Chondrocyte (in vitro differentiated cells): Measurements from ENCODE around the gene TTBK2. TPM values are rescaled to one million over a fixed set of nuclear protein-coding genes. Genes with fewer than 3 reads are reported as not detected.

ENCODE experiments used
- DNase-seq: peaks from one replicate; pipeline ENCODE4 v3.0.0; 2021; ENCODE audit warnings: mixed read lengths, low spot score
- H3K27ac Mint-ChIP-seq: one replicate; pipeline ENCODE4 v1.8.0; 2021; ENCODE audit warnings: mild to moderate bottlenecking, moderate library complexity, mixed read lengths; ENCODE audit not compliant: unreplicated experiment
- H3K27me3 Mint-ChIP-seq: 2 replicates; pipeline ENCODE4 v1.8.0; 2021; ENCODE audit warnings: low read depth, mixed read lengths
- H3K36me3 Mint-ChIP-seq: 2 replicates; pipeline ENCODE4 v1.8.0; 2021; ENCODE audit warnings: low read depth, mixed read lengths
- H3K4me1 Mint-ChIP-seq: 2 replicates; pipeline ENCODE4 v1.8.0; 2021; ENCODE audit warnings: low read depth, mild to moderate bottlenecking, mixed read lengths
- H3K4me3 Mint-ChIP-seq: one replicate; pipeline ENCODE4 v1.8.0; 2021; ENCODE audit warnings: mild to moderate bottlenecking, moderate library complexity, mixed read lengths; ENCODE audit not compliant: unreplicated experiment
- H3K9me3 Mint-ChIP-seq: 2 replicates; pipeline ENCODE4 v1.8.0; 2021; ENCODE audit warnings: low read depth, mixed read lengths
- total RNA-seq: library from RNA; stranded (reverse); gene quantifications from 3 replicates; pipeline ENCODE4 v1.2.1, GENCODE V29; 2021
- TF ChIP-seq, protein P1 (sequence below): fragments of 200-600 bp; sonication (generic); IDR thresholded peaks from 2 replicates; pipeline ENCODE4 v1.5.0; 2021; ENCODE audit warnings: antibody characterized with exemption, mild to moderate bottlenecking, moderate library complexity

TTBK2 gene
- total RNA-seq, 1 donor from 2014 or later: 19.7 TPM

GRCh38 chr15:42805266-42805665, 115.3 kb downstream of the TTBK2 start:
- Mint-ChIP-seq H3K27ac (no peak overlapping the region), H3K4me1 (no peaks in the 10 kb centered on the region), H3K4me3 (no peak overlapping the region), H3K36me3 (peaks cover 17% of the 10 kb centered on the region), H3K9me3 (no peaks in the 10 kb centered on the region), H3K27me3 (no peaks in the 10 kb centered on the region)
- TF ChIP-seq, protein P1, sequence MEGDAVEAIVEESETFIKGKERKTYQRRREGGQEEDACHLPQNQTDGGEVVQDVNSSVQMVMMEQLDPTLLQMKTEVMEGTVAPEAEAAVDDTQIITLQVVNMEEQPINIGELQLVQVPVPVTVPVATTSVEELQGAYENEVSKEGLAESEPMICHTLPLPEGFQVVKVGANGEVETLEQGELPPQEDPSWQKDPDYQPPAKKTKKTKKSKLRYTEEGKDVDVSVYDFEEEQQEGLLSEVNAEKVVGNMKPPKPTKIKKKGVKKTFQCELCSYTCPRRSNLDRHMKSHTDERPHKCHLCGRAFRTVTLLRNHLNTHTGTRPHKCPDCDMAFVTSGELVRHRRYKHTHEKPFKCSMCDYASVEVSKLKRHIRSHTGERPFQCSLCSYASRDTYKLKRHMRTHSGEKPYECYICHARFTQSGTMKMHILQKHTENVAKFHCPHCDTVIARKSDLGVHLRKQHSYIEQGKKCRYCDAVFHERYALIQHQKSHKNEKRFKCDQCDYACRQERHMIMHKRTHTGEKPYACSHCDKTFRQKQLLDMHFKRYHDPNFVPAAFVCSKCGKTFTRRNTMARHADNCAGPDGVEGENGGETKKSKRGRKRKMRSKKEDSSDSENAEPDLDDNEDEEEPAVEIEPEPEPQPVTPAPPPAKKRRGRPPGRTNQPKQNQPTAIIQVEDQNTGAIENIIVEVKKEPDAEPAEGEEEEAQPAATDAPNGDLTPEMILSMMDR: no peak
- no peak for DNase-seq

- no peak for DNase-seq
- Mint-ChIP-seq H3K36me3 (peaks cover 17% of the 10 kb centered on the region), H3K4me1 (no peaks in the 10 kb centered on the region), H3K9me3 (no peaks in the 10 kb centered on the region), H3K4me3 (no peak overlapping the region), H3K27me3 (no peaks in the 10 kb centered on the region), H3K27ac (no peak overlapping the region)
- TF ChIP-seq, protein P1: no peak
Observed at GRCh38 chr15:42804739-42805138, 115.8 kb downstream of the TTBK2 start.

DNA sequence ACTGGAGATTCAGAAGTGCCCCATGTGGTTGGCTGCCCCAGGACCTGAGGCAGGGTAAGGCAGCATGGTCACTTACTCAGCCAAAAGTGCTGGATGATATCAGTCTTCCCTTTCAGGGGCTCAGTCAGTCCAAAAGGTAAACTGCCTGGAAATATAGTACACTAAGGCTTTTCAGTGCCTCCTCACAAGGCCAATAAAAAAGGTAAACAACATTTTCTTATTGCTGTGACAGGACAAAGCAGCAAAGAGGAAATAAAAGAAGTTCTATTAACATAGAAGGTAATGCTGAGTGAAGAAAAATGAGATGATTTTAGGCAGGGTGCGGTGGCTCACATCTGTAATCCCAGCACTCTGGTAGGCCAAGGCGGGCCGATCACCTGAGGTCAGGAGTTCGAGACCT, 117.1 kb downstream of the TTBK2 start:
- TF ChIP-seq, protein P1: no peak
- DNase-seq: no peak
- H3K9me3 Mint-ChIP-seq: no peaks in the 10 kb centered on the region
- H3K27me3 Mint-ChIP-seq: no peaks in the 10 kb centered on the region
- no peak overlapping the region for H3K27ac Mint-ChIP-seq
- H3K36me3 Mint-ChIP-seq: peaks cover 19% of the 10 kb centered on the region
- no peak overlapping the region for H3K4me3 Mint-ChIP-seq
- H3K4me1 Mint-ChIP-seq: no peaks in the 10 kb centered on the region

DNA sequence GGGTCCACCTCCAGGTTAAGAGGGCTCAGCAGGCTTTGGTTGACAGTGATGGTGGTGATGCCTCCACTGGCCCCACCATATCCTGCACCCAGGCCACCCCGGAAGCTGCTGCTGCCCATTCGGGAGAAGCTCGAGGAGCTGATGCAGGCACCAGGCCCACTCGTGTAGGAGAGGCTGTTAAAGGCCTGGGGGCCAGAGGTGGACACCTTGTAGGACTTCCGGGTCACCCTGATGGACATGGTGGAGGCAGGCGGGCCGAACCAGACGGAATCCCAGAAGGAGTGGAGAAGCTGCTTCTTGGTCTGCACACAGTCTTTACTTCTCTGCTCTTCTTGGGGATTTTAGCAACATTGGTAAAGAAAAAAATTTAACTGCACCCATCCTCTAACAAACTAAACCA, 118.4 kb downstream of the TTBK2 start:
- Mint-ChIP-seq H3K9me3 (no peaks in the 10 kb centered on the region), H3K4me1 (peaks cover 3% of the 10 kb centered on the region), H3K27ac (no peak overlapping the region), H3K36me3 (peaks cover 19% of the 10 kb centered on the region), H3K4me3 (no peak overlapping the region), H3K27me3 (no peaks in the 10 kb centered on the region)
- TF ChIP-seq, protein P1: no peak
- DNase-seq: no peak

GRCh38 chr15:42800731-42801474, 119.7 kb downstream of the TTBK2 start:
- no peaks in the 10 kb centered on the region for H3K9me3 Mint-ChIP-seq
- H3K27ac Mint-ChIP-seq: no peak overlapping the region
- TF ChIP-seq, protein P1: peak; percentile 43
- no peaks in the 10 kb centered on the region for H3K27me3 Mint-ChIP-seq
- H3K4me1 Mint-ChIP-seq: peaks cover 15% of the 10 kb centered on the region
- DNase-seq: no peak
- no peak overlapping the region for H3K4me3 Mint-ChIP-seq
- peaks cover 13% of the 10 kb centered on the region for H3K36me3 Mint-ChIP-seq
